Glomerular visceral epithelial cell (primary cell): ENCODE results near the gene TBC1D19.
"Not testable (repeated sequence)": the region's sequence is repeated elsewhere in the genome, so short reads cannot be mapped to it uniquely, and the experiment has no call there.

ENCODE experiments used
- DNase-seq: peaks from one replicate; pipeline ENCODE4 v3.0.0-alpha.2; 2016; ENCODE audit errors: extremely low spot score

TBC1D19 gene

GRCh38 chr4:26601204-26601603, 17.3 kb downstream of the TBC1D19 start:
- no peak for DNase-seq

GRCh38 chr4:26607776-26608175, 23.9 kb downstream of the TBC1D19 start:
- DNase-seq = no peak

DNA sequence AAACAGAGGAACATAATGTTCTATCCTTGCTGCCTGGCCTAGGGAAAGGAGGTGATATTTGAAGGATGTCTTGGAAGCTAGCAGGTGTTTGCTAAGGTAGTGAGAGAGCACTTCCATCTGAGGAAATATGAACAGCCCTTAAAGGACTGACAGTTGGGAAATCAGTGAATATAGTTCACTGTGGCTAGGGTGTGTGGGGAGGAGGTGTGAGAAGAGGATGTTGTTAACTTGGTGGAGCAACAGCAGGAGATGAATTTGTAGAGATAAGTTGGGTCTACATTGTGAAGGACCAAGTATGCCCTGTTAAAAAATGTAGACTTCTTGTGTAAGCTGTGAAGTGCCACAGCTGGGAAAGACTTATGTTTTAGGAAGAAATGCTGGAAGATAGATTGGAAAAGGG, 25.5 kb downstream of the TBC1D19 start:
- no peak for DNase-seq

DNA sequence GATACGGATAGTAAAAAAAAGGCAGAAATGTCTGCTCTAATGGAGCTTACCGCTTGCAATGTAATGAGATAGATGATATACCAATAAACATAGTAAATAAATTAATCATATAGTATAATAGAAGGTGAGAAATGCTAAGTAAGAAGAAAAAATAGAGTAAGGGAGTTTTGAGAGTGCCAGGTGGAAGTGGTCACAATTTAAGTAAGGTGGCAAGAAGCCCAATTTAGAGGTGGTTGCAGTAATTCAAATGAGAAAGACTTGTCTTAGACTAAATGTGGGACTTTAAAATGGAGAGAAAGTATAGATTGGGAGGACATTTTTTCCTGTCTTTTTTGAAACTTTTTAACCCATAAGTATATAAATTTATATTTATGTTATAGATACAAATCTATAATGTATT, 26.0 kb downstream of the TBC1D19 start:
- no peak for DNase-seq

DNA sequence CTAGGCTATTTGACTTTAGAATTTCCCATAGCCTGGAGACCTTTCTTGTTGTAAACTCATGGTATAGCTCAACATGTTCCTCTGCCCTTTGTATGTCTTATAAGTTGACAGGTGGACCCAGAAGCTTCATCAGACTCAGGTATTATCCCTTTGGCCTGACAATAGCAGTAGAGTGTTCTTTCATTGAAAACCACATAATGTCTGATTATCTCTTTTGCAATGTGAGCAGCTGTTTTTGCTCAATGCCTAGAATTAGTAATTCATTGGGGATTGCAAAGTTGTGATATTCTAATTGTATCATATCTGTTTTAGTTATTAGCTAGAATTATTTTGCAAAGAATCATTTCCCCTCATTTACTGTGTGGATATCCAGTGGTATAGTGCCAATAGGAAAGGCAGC, 27.5 kb downstream of the TBC1D19 start:
- DNase-seq = no peak

- no peak for DNase-seq
Measured at GRCh38 chr4:26611885-26612284, 28.0 kb downstream of the TBC1D19 start.

- DNase-seq = no peak
Measured at GRCh38 chr4:26613237-26613636, 29.4 kb downstream of the TBC1D19 start.

GRCh38 chr4:26613735-26614134, 29.9 kb downstream of the TBC1D19 start:
- no peak for DNase-seq

- DNase-seq = peak; percentile 16
Measured at GRCh38 chr4:26619784-26620183, 35.9 kb downstream of the TBC1D19 start.

GRCh38 chr4:26621366-26621765, 37.5 kb downstream of the TBC1D19 start:
- DNase-seq = no peak

- DNase-seq = no peak
Measured at GRCh38 chr4:26622913-26623312, 39.0 kb downstream of the TBC1D19 start.

DNA sequence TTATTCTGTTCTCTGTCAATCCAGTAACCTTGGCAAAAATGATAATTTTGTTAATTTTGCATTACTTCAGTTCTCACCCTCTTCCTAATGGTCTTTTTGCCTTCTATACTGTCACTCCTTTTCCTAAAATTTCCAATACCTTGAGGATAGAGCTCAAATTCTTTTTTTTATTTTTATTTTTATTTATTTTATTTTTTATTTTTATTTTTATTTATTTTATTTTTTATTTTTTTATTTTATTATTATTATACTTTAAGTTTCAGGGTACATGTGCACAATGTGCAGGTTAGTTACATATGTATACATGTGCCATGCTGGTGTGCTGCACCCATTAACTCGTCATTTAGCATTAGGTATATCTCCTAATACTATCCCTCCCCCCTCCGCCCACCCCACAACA, 42.8 kb downstream of the TBC1D19 start:
- not testable (repeated sequence) for DNase-seq

GRCh38 chr4:26632916-26633315, 49.0 kb downstream of the TBC1D19 start:
- DNase-seq = no peak

GRCh38 chr4:26634237-26634636, 50.4 kb downstream of the TBC1D19 start:
- DNase-seq = no peak

DNA sequence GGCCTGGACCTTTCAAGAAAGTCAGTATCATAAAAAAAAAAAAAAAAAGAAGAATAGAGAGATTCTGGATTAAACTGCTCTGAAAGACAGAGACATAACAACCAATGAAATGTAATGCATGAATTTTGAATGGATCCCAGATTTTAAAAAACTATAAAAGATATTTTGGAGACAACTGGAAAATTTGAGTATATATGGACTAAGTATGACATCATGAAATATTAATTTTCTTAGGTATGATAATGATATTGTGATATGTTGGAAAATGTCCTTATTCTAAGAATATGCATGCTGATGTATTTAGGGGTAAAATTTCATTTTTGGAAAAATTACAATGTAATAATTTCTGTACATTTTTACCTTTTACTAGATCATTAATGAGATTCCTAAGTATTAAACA, 52.6 kb downstream of the TBC1D19 start:
- no peak for DNase-seq

DNA sequence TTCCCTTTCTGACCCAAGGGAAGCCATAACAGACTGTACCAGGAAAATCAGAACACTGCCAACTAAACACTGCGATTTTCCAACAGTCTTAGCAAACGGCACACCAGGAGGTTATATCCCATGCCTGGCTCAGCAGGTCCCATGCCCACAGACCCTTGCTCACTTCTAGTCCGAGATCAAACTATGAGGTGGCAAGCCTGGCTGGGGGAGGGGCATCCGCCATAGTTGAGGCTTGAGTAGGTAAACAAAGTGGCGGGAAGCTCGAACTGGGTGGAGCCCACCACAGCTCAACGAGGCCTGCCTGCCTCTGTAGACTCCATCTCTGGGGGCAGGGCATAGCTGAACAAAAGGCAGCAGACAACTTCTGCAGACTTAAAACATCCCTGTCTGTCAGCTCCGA, 56.8 kb downstream of the TBC1D19 start:
- DNase-seq = not testable (repeated sequence)

GRCh38 chr4:26647523-26648224, 63.8 kb downstream of the TBC1D19 start:
- DNase-seq = no peak

DNA sequence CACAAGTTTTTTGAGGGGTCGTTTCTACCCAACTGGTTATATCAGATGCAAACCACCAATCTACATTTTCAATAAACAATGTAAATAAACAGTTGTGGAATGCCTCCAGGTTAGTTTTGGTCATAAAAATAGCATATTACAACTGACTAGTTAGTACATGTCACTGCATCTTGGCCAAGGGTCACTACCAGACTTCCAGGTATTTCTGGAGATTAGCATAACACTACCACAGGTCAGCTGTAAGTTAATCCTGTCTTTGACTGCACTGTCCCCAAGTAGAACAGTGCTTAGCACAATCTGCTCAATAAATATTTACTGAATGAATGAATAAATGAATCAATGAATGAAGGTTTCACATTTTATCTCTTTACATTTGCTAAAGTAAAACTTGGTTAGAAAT, 64.4 kb downstream of the TBC1D19 start:
- DNase-seq = no peak

- no peak for DNase-seq
Measured at GRCh38 chr4:26660261-26660660, 76.4 kb downstream of the TBC1D19 start.

DNA sequence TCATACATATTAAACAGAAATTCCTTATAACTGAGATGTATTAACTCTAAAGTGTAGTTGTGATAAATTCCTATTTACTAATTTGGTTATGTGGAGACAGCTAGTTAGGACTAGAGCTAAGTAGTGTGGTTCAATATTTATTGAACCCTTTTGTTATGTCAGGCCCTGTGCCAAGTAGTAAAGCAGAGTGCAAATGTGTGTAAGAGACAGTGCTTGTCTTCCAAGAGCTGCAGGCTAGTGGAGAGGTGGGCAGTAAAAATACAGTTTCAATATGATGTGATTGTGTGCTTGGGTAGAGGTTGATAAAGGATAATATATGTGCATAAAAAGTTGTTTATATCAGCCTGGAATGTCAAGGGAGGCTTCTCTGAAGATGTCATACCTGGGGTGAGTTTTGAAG, 80.0 kb downstream of the TBC1D19 start:
- DNase-seq = no peak

DNA sequence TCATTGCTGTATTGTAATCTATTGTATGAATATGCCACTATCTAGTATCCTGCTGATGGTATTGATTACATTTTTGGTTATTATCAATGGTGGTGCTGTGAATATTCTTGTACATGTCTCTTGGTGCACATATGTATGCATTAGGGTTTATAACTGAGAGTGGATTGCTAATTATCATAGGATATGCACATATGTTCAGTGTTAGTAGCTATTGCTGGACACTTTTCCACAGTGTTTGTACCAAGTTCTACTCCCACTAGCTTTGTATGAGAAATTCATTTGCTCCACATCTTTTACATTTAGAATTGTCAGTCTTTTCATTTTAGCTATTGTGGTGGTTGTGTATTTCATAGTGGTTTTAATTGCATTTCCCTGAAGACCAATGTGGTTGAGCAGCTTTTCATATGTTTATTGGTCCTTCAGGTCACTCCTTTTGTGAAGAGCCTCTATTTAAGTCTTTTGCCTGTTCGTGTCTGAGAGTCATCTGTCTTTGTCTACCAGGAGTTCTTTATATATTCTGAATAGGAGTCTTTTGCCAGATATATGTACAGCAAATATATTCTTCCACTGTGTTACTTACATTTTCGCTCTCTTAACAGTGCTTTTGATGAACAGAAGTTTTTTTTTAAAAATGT, 87.1 kb downstream of the TBC1D19 start:
- DNase-seq = no peak

- not testable (repeated sequence) for DNase-seq
Measured at GRCh38 chr4:26679040-26679695, 95.3 kb downstream of the TBC1D19 start.

DNA sequence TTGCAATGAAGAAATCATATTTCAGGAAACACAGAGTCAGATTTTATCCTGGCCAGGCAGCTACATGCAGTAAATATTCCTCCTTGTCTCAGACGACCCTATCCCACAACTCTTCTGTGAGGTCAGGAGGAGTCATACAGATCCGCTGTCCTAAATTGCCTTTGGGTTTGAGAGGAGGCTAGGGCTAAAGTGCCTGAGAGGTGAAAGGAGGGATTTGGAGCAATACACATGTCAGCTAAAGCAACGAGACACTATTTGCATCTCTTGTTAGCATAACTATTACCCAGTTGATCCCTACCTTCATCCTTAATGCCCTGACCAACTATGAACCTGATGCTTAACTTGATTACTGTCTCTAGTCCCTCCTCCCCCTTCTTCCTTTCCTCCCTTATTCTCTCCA, 98.6 kb downstream of the TBC1D19 start:
- no peak for DNase-seq
